Mammary epithelial cell (primary cell): ENCODE results near the gene GCGR.

ENCODE experiments used
- EZH2 ChIP-seq: IDR thresholded peaks from 2 replicates; pipeline ENCODE4 v1.6.1; 2012; ENCODE audit warnings: low read length, inconsistent platforms, borderline replicate concordance
- TF ChIP-seq, protein P1 (sequence below), 2 donors: IDR thresholded peaks in 1 of 2; conservative IDR thresholded peaks in 1 of 2; 2 replicates each; pipeline ENCODE4 v1.5.1; 2011 to 2012; ENCODE audit warnings: inconsistent platforms in 2 of 2, low read length in 2 of 2, mild to moderate bottlenecking in 2 of 2, control low read depth in 1 of 2, low read depth in 1 of 2; ENCODE audit not compliant: insufficient read depth in 1 of 2; ENCODE audit errors: extremely low read depth in 1 of 2

DNA sequence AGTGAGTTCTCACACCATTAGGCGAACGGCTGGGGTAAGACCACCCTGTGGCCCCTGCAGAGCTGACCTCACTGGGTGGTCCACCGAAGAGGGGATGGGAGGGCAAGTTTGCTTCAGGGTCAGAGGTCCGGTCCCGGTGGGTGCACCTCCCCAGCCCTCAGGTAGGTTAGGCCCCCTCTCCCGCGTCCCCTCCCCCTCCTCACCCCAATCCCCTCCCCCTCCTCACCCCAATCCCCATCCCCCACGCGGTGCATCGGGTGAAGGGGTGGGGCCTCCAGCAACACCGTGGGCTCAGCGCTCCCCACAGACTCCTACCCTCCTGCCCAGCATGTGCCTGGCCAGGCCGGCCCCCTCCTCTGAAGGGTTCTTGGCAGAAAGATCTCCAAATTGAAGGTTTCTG, 15.8 kb downstream of the GCGR start:
- TF ChIP-seq, protein P1, sequence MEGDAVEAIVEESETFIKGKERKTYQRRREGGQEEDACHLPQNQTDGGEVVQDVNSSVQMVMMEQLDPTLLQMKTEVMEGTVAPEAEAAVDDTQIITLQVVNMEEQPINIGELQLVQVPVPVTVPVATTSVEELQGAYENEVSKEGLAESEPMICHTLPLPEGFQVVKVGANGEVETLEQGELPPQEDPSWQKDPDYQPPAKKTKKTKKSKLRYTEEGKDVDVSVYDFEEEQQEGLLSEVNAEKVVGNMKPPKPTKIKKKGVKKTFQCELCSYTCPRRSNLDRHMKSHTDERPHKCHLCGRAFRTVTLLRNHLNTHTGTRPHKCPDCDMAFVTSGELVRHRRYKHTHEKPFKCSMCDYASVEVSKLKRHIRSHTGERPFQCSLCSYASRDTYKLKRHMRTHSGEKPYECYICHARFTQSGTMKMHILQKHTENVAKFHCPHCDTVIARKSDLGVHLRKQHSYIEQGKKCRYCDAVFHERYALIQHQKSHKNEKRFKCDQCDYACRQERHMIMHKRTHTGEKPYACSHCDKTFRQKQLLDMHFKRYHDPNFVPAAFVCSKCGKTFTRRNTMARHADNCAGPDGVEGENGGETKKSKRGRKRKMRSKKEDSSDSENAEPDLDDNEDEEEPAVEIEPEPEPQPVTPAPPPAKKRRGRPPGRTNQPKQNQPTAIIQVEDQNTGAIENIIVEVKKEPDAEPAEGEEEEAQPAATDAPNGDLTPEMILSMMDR (conservative IDR thresholded peaks at IDR 0.05 in 1 of 2, IDR thresholded peaks at IDR 0.05 in 1 of 2; ENCODE audit: extremely low read depth in 1 of 2, insufficient read depth in 1 of 2, low read depth in 1 of 2, low read length in 2 of 2), result no peak
- no peak for TF ChIP-seq EZH2
